Measurements from ENCODE around the gene TUBG1.
"Not testable (repeated sequence)": the region's sequence is repeated elsewhere in the genome, so short reads cannot be mapped to it uniquely, and the experiment has no call there.

The TUBG1 gene

DNA sequence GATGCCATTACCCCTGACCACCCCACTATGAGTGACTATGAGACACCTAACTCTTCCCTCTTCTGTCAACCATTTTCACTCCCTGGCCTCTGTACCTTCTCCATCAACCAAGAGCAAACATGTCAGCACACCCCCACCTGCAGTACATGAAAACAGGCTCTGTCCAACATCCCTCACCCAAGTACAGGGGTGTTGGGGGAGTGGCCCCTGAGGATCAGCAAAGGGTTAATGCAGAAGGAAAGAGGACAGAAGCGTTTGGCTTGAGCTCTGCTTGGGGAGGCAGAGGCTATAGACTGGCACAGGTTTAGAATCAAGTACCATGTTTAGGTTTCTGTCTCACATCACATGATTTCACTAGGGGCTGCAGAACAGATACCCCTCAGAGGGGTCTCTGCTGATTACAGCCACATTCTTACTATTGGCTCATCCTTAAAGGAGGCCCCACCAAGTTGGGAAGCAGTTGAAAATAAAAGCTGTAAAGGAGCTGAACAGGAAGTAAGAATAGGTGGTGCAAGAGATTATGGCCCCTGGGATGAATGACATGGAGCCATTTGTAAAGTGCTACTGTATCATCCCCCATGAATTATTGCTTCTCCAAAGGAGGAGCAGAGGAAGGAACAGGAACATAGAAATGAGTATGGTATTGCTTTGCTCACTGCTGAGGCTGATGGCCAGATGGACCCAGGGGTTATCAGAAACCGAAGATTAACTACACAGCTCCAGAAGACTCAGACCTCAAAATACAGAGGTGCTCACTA lies 29.5 kb upstream of the TUBG1 start:
- DNase-seq (ENCODE audit: low read depth): no peak

DNA sequence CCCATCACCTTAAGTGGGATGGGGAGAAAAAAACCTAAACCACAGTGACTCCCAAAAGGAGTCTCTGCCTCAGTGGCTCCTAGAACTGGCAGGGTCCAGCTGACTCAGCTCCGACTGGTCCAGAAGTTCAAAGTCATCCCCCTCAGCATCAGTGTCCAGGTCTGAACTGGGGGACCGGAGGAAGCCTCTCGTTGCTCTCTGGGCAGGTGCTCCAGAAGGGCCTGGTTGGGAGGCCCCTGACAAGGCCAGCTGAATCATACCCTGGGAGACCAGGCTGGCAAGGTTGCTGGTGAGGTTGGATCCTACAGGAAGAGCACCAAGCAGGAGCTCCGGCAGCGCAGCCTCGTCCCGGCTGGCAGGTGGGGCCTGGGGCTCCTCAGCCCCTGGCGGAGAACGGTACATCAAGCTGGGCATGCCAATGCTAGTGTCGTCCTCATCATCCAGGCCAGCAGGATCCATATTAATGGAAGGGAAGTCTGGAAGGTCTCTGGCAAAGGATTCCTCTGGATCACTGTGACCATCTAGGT lies 27.7 kb upstream of the TUBG1 start:
- no peak for DNase-seq (ENCODE audit: low read depth)

DNA sequence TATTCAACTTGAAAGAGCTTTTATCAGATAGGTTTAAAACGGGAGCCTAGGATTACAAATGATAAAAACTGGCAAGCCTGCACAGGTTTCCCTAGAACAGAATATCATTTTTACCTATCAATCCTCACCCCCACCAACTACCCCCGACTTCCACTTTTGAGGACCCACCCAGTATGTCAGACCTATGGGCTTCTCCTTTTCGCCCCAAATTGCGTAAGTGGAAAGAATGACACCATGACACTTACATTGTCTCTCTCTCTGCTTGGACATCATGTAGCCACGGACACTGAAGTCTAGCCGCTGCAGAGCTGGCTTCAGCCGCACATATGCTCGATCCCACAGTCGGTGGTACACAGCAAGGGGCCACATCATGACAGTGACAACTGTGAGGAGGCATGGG lies 24.6 kb upstream of the TUBG1 start:
- DNase-seq (ENCODE audit: low read depth): no peak

DNA sequence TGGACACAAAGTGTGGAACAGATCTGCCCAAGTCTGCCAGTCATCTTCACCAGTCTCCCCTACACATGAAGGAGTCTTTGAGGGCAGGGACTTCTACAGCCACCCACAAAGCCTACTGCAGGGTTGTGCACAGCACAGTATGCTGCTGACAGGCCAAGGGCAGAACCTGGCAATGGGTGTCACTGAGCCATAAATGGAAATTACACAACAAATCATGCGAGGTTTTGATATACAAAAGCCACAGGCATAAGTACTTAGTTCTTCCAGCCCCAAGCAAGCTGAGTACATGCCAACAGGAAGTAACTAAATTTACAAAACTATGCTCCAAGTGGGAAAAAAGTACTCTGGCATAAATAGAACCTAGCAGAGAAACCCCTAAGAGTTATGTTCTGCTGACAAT lies 24.1 kb upstream of the TUBG1 start:
- no peak for DNase-seq (ENCODE audit: low read depth)

DNA sequence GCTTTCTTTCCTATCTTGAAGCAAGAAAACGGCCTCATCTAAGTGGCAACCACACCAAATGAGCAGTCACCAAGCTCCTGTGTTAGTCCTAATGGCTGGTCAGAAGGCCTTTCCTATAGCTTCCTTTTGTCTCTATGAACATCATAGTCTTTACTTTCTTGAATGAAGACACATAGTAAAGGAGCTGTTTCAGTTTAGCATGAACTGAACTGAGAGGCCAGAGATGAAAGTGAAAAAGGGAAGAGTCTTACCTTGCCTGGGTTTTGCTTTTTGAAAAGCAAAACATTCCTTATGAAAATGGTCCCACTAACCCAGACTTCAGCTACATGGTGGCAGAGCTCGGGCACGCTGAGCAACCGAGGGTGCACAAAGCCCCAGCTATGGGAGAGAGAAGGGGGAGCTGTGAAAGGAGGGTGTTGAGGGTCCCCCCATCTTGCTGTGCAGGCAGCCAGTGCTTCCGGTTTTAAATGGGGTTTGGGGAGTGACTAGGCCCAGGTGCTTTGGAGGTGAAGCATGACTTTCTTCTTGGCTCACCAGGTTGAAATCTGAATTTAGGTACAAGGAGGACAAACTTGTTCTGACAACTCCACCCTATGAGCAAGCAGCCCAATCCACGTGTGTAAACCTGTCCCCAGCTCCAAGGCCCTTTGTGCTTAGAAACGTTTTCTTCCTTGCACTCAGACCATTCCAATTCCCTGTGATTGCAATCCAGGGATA lies 22.8 kb upstream of the TUBG1 start:
- no peak for DNase-seq (ENCODE audit: low read depth)

DNA sequence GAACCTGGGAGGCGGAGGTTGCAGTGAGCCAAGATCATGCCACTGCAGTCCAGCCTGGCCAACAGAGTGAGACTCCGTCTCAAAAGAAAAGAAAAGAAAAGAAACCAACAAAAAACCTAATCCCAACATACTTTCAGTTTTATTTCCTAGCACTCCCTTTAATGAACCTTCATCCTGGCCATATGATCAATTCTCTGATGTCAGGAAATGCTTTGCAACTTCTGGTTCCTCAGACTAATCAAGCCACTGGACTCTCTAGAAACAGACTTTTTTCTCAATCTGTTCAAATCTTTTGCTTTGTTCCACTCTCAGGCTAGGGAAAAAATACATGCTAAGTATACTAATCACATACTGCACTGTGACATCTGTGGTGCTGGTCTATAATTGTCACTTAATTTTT lies 18.6 kb upstream of the TUBG1 start:
- DNase-seq (ENCODE audit: low read depth): no peak

DNA sequence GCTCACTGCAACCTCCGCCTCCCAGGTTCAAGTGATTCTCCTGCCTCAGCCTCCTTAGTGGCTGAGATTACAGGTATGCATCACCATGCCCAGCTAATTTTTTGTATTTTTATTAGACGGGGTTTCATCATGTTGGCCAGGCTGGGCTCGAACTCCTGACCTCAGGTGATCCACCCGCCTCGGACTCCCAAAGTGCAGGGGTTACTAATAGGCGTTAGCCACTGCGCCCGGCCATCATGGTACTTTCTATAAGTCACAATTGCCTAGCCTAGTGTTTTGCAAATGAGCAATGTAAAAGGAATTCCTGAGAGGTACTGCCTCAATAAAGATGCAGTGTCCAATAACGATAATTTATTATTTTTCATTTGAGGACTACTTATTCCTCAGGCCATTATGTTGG lies 18.1 kb upstream of the TUBG1 start:
- DNase-seq (ENCODE audit: low read depth): no peak

DNA sequence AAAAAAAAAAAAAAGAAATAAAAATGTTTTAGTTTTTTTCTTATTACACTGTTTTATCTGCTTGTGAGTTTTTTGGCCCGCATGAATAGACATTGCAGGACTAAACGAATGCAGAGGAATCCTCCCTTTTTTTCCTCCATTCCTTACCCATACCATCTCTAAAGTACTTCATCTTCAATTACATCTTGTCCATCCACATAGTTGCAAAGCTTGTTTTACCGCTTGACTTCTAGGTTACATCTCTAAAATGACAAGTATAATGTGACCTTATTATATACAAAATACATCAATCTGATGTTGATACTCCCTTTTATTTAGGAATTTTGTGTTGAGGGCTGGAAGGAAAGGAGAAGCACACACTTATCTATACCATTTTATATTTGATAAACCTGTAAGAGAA lies 13.1 kb upstream of the TUBG1 start:
- DNase-seq (ENCODE audit: low read depth): no peak

DNA sequence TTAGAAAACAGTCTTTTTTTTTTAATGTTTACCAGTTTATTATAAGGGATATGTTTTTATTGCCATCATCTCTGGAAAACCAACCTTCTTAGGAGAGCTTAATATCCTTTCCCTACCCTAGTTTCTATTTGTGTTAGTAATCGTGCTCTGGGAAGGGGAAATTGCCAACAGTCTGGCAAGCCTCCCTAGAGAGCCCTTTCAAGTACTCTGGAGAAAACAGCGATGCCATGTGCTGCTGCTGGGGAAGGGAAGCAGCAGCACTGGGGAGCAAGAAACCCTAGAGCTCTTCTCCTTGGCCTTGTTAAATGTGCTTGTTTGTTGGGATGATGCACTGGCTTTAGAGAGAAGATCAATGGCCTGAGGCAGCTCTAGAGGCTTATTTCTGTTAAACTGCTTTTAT lies 10.6 kb upstream of the TUBG1 start:
- DNase-seq (ENCODE audit: low read depth): no peak

DNA sequence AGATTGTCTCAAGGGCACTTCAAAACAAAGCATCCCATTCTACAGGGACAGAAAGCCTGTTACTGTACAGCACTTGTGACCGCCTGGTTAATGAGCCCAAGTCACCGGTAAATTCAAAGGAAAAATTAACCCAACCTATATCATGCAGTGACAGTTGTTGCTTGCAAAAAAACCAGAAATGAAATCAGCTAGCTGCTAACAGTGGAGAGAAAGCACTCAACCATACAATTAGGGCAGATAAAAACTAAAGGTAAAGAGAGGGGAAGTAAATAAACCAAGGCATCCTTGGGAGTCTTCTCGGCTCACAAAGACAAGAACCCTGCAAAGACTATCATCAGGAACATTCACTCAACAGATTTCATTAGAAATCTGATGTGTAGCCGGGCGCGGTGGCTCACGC lies 6.2 kb upstream of the TUBG1 start:
- DNase-seq (ENCODE audit: low read depth): no peak

DNA sequence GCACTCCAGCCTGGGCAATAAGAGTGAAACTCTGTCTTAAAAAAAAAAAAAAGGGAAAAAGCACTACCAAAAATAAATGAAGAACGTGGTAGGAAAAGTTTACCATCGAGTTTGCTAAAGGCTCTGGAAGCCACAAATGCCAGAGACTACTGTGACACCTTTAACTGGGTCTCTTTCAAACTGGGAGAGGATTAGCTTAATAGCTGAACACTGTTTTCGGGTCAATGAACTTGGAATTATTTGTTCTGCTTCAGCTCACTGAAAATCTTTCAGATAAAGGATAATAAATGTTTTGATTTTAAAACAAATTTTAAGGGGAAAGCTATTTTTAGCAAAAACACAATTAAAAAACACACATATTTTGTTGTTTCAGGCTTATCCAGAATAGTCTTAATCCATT lies 1.7 kb upstream of the TUBG1 start:
- no peak for DNase-seq (ENCODE audit: low read depth)

DNA sequence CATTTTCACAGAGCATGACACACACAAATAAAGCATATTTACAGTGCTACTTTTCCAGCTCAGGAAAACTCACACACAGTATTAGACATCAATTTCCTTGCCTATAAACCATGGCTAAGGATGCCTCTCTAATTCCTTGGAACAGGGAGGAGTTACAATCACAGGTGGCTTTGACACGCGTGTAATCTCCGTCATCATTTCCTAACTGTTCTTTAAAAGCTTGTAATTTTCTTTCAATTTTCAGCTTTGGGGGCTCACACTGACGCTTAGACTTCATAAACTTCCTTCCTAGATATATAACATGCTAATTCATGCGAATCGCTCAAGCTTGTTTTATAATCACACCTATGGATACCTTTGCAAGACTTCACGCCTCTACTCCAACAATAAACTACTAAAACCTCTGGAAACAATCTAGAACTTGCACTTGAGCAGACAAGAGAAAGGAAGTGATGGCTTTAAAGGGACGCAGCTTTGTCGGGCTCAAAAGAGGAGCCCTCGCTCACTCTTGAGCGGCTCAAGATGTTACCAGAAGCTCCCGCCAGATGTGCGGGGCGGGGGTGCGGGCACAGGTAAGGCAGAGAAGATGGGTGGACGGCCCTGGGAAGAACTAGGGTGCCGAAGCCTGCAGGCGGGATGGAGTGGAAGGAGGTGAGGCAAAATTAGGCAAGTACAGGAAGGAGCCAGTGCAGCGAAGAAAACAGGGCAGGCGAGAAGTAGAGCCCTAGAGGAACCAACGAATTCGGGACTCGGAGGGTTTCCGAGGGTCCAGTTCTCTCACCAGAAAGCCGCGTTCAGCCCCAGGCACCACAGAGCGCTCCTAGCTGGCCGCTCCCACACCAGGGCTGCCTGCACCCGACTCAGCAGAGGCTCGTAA lies 940 bp upstream of the TUBG1 start:
- no peak for DNase-seq (ENCODE audit: low read depth)

DNA sequence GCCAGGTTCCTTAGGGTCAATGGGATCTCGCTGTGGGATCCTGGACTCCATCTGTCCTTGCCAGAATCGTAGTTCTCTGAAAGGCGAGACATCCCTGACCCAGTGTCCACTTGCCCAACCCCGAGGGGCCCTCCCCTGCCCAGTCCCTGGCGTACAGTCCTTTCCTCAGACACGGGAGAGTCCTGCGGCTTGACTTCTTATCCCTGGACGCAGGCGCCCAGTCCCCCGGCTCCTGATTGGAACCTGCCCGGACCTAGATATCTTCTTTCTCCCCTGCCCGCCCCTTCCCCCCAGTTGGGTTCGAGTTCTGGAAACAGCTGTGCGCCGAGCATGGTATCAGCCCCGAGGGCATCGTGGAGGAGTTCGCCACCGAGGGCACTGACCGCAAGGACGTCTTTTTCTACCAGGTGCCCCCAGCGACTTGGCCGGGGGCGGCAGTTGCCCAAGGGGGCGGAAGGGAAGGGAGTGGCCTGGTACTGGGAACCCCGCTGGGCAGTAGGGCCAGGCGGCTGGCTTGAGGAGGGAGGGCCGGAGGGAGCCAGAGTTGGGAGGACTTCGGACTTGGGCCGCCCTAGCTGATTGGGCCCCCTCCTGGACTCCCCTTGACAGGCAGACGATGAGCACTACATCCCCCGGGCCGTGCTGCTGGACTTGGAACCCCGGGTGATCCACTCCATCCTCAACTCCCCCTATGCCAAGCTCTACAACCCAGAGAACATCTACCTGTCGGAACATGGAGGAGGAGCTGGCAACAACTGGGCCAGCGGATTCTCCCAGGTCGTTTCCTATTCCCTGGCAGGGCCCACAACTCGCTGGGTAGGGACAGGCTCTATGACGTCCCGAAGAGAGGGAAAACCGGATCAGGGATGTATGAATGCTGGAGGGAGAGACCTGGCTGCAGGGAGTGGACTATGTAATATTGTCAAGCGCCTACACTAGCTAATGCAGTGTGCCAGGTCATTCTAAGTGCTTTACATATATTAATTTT lies 625 bp downstream of the TUBG1 start:
- DNase-seq (ENCODE audit: low read depth): not testable (repeated sequence)

DNA sequence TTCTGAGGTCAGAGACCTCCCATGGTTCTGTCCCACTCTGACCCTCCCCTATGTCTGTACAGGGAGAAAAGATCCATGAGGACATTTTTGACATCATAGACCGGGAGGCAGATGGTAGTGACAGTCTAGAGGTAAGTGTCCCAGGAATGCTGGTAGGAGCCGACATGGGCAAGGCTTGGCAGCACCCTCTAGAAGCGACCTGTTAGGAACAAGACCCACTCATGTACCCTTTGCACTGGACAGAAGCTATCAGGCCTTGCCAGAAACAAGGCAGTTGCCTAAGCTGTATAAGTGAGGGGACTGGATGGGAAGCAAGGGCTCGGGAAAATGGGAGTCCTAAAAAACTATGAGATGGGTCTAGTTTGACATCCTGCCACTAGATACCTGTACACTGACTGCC lies 2.5 kb downstream of the TUBG1 start:
- no peak for DNase-seq (ENCODE audit: low read depth)

DNA sequence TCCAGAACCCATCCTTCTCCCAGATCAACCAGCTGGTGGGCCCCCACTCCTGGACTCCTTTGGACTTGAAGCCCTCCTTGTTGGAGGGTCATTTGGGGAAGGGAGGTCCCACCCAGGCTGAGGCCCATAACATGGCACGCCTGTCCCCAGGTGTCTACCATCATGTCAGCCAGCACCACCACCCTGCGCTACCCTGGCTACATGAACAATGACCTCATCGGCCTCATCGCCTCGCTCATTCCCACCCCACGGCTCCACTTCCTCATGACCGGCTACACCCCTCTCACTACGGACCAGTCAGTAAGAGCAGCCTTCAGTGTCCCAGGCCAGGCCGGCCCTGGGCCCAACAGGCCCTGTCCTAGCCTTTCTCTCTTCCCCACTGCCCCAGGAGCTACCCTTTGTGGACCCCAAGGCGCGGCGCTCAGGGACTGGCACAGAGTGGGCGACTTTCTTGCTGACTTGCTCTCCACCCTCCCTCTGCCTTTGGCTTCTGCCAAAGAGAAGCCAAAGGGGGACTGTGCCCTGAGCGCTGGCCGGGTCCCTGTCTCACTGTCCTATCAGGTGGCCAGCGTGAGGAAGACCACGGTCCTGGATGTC lies 4.3 kb downstream of the TUBG1 start:
- no peak for DNase-seq (ENCODE audit: low read depth)

DNA sequence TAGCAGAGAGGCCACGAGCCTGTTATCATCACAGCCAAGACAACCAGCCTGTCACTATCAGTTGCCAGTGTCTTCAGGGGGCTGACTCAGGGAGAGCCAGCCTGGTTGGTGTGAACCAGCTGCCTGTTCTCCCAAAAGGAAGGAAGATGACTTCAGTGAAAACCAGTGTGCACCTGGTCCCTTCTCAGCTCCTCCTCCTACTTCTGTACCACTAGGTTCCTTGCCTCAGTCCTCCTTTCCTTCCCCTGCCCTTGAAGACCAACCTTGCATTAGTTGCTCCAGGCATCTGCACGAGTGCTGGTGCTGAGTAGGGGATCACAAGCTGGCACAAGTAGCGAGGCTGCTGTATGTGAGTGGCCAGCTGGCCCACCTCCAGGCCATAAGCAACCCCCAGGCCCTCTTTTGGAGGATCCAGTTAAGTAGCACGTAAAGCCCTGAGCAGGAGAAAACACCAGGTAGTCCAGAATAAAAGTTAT lies 8.5 kb downstream of the TUBG1 start:
- no peak for DNase-seq (ENCODE audit: low read depth)

DNA sequence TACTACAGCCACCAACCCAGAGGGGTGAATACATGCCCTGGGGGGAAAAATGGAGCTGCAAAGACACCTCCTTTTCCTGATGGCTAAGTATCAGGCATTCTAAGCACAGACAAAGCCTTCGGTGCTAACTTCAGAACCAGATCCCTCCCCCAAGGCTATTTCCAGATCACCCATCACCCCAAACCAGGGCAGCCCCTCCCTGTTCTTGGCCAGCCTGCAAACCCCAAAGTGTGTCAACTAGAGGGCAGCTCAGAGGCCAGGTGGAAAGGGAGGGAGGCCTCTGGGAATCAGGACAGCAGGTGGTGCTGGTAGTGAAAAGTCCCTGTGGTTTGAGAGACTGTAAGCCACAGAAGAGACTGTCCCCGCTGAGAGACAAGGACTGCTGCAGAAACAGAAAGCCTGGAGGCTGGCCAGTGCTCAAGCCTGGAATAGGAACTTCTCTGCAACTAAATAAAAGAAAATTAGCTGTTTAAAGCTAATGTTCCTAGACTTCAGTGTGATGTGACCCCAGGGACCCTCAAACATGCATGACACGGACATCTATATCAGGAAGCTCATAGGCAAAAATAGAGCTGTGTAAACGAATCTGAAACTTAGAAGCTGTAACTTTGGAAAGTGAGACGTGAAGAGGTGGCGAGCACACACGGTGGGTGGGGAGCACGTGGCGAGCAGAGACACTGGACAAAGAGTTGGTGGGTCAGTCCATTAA lies 9.1 kb downstream of the TUBG1 start:
- no peak for DNase-seq (ENCODE audit: low read depth)

DNA sequence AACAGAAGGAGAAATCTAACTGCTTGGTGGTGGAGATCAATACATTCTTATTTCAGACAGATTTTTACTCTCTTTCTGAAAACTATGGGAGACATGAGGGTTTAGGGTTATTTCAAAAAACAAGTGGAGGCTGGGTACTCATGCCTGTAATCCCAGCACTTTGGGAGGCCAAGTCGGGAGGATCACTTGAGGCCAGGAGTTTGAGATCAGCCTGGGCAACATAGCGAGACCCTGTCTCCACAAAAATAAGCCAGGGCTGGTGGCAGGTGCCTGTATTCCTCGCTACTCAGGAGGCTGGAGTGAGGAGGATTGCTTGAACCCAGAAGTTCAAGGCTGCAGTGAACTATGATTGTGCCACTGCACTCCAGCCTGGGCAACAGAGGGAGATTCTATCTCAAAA lies 12.5 kb downstream of the TUBG1 start:
- not testable (repeated sequence) for DNase-seq (ENCODE audit: low read depth)

DNA sequence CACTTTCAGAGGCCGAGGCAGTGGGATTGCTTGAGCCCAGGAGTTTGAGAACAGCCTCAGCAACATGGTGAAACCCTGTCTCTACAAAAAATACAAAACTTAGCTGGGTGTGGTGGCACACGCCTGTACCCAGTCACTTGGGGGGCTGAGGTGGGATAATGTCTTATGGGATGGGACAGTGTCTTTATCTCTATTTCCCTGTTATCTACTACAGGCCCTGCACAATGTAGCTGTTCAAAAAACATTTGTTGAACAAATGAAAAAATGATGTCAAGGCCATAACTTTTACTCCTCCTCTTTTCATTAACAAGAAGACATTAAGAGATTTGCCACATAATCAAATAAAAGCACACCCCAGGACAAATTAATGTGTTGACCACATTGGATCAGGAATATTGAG lies 13.8 kb downstream of the TUBG1 start:
- no peak for DNase-seq (ENCODE audit: low read depth)

All from stimulated activated CD8-positive, alpha-beta memory T cell treated with anti-CD3 and anti-CD28 coated beads, Interleukin-15, amount 100 ng/mL, for 1 hour (primary cell).